Lower leg skin (tissue), 4 donors: Measurements from ENCODE around the gene ZNF384. TPM values are rescaled to one million over a fixed set of nuclear protein-coding genes. Genes with fewer than 3 reads are reported as not detected.

Source experiments
- DNase-seq, 2 donors: peaks; one replicate each; pipeline ENCODE4 v3.0.0-alpha.2; 2019; ENCODE audit warnings: low spot score in 2 of 2
- H3K4me3 ChIP-seq: fragments of 200-600 bp; sonication (generic); 2 replicates; pipeline ENCODE4 v1.5.1; 2017; ENCODE audit warnings: mild to moderate bottlenecking, low read depth; ENCODE audit not compliant: poor library complexity, severe bottlenecking
- POLR2A ChIP-seq, 2 donors: fragments of 450-650 bp; IDR thresholded peaks; one replicate each; pipeline ENCODE4 v1.6.1; 2016 to 2017; ENCODE audit warnings: antibody characterized with exemption in 2 of 2, mild to moderate bottlenecking in 1 of 2, moderate library complexity in 1 of 2
- WGBS, 2 donors: methylation state at CpG; one replicate each; pipeline ENCODE4 v1.1.5; 2018; 5-methylcytosine and 5-hydroxymethylcytosine counted together
- intact Hi-C: fragments of 100-400 bp; cut with DNase I; formaldehyde crosslinking; loops from one replicate; pipeline ENCODE4 v1.15.0; 2023; ENCODE audit warnings: low total_unique reads
- total RNA-seq, 4 donors: library from RNA; depleted of rRNA; stranded (reverse); fragments of >200 nt; gene quantifications; one replicate each; pipeline ENCODE4 v1.1.0, GENCODE V29; 2016
- TF ChIP-seq, protein P1 (sequence below), 3 donors: fragments of 450-650 bp; IDR thresholded peaks; one replicate each; pipeline ENCODE4 v1.5.1; 2016; ENCODE audit warnings: antibody characterized with exemption in 3 of 3, mild to moderate bottlenecking in 3 of 3, moderate library complexity in 2 of 3

The ZNF384 gene
- total RNA-seq, 4 donors from 2014 or later = 22.7 to 79.9 (median 33.7) TPM

DNA sequence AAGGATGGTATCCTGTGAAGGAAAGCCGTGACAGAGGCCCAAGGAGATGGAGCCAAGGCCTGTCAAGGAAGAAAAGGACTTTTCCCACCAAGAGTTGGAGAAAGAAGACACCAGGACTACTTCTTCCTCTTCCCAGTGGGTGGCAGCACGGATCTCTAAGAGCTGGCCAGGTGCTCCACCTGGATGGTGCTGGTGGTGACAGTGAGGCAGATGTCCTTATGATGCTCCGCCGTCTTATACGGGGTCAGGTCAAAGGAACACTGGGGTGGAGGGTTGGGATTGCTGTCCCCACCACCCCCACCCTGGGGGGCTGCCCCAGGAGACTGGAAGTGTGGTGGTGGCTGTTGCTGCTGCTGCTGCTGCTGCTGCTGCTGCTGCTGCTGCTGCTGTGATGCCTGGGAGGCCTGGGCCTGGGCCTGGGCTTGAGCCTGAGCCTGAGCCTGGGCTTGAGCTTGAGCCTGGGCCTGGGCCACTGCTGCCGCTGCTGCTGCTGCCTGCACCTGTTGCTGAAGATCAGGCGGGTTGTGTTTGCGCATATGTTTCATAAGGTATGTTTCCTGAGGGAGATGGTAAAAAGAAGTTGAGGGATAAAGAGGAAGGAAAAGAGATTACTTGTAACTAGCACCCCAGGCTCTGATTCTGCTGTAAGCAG is 21.5 kb downstream of the ZNF384 start:
- intact Hi-C loops = no loop called here
- no peak for DNase-seq
- 74 to 81% methylated on average over 8 of the region's 8 CpGs for WGBS, 2 donors
- H3K4me3 ChIP-seq = no peak overlapping the region
- no peak for TF ChIP-seq POLR2A (IDR thresholded peaks at IDR 0.05)
- TF ChIP-seq, protein P1, sequence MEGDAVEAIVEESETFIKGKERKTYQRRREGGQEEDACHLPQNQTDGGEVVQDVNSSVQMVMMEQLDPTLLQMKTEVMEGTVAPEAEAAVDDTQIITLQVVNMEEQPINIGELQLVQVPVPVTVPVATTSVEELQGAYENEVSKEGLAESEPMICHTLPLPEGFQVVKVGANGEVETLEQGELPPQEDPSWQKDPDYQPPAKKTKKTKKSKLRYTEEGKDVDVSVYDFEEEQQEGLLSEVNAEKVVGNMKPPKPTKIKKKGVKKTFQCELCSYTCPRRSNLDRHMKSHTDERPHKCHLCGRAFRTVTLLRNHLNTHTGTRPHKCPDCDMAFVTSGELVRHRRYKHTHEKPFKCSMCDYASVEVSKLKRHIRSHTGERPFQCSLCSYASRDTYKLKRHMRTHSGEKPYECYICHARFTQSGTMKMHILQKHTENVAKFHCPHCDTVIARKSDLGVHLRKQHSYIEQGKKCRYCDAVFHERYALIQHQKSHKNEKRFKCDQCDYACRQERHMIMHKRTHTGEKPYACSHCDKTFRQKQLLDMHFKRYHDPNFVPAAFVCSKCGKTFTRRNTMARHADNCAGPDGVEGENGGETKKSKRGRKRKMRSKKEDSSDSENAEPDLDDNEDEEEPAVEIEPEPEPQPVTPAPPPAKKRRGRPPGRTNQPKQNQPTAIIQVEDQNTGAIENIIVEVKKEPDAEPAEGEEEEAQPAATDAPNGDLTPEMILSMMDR (IDR thresholded peaks at IDR 0.05) = no peak

DNA sequence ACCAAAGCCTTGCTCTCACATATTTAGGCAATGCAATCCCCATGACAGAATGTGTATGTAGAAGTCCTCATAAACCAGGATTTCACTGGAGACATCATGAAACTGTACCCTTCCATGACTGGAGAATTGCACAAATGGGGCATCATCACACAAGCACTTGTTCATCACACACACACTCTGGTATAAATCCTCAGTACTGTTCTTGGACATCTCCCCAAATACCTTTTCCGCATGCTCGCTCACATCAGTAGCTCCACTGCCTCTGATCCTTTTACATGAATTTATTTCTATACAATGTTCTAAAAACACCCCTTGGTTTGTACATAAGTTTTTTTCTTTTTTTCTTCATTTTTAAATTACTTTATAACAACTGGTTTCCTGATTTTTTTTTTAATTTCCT is 23.0 kb downstream of the ZNF384 start:
- TF ChIP-seq POLR2A (IDR thresholded peaks at IDR 0.05) = no peak
- TF ChIP-seq, protein P1 (IDR thresholded peaks at IDR 0.05) = no peak
- DNase-seq = no peak
- intact Hi-C loops = no loop called here
- H3K4me3 ChIP-seq = no peak overlapping the region
- WGBS, 2 donors = 93 to 97% methylated on average over 2 of the region's 2 CpGs

DNA sequence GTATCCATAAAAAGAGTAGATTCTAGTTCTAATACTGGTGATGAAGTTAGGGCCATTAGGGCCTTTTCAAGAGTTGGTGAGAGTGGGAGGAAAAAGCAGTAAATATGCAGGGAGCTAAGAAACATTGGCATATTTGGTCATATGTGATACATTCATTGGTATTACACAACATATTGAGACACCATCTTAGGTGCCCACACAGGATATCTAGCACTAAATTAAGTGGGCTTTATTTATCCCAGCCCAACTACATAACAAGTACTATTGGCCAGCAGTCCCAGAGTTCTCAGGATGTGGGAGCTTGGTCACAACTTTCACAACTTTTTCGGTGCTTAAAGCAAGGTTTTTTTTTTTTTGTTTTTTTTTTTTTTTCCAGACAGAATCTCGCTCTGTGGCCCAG is 24.3 kb downstream of the ZNF384 start:
- no peak overlapping the region for H3K4me3 ChIP-seq
- intact Hi-C loops = no loop called here
- TF ChIP-seq POLR2A (IDR thresholded peaks at IDR 0.05) = no peak
- TF ChIP-seq, protein P1 (IDR thresholded peaks at IDR 0.05) = no peak
- 76 to 78% methylated on average over 2 of the region's 2 CpGs for WGBS, 2 donors
- DNase-seq = no peak

DNA sequence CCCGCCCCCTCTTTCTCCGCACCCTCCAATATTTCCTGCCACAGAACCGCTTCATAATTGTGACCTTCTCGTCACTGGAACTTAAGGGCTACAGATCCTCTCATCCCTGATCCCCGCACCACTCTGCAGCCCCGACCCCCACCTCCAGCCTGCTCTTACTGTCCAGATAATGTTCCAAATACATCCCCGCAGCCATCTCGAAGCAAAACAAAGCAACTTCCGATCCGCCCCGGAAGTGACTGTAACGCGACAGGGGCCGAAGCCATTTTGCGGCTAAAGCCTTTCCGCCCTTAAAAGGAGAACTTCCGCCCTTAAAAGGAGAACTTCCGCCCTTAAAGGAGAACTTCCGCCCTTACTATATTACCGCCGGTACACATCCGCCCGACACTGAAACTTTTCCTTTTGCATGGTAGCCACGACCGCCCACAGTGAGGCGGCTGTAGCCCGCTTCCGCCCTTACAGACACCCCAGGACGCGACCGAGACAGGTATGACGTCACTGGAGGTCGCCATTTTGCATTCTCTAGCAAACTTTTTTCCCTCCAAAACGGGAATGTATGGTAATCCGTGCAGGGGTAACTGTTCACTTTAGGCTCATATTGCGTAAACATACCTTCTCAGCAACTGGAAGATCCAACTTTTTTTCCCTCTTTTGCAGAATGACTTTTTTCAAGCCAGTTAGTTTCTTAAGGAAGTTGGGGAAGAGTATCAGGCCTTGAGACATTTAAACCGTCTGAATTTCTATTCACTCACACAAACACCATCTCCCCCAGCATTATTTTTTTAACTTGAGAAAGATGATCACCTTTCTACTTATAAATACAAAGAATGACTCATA is 26.1 kb downstream of the ZNF384 start, which contains the start of gene ING4:
Gene ING4, minus strand, starts transcription at position 214 of the 837 bp plus-strand sequence. Its CDS starts 18 bp downstream, at position 196.
- peak within 1 kb of the TSS; percentile 79 for H3K4me3 ChIP-seq
- no peak for TF ChIP-seq POLR2A (IDR thresholded peaks at IDR 0.05)
- TF ChIP-seq, protein P1 (IDR thresholded peaks at IDR 0.05) = no peak
- WGBS, 2 donors = 2% methylated on average over 37 of the region's 37 CpGs
- intact Hi-C loops = no loop called here
- DNase-seq = peak; percentile 99

DNA sequence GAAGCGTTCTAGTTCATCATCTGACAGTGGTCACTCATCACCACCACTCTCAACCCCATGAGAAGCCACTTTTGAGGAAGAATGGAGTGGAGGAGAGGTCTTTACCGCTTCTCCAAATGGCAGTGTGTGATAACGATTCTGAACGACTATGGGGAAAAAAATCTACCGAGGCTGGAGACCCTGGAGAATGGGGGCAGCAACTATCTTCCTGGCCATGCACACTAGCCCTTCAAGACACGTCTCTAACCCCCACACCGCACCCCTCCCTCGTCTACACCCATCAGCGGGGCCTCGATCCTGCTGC is 26.6 kb downstream of the ZNF384 start:
- 0 to 1% methylated on average over 10 of the region's 10 CpGs for WGBS, 2 donors

More for the DNA sequence above, 26.6 kb downstream of the ZNF384 start:
- TF ChIP-seq, protein P1 (IDR thresholded peaks at IDR 0.05) = no peak
- no peak for TF ChIP-seq POLR2A (IDR thresholded peaks at IDR 0.05)
- no peak for DNase-seq
- intact Hi-C loops = no loop called here
- H3K4me3 ChIP-seq = peak overlapping the region; percentile 79
